ENCODE data around the gene SLC39A11.

DNA sequence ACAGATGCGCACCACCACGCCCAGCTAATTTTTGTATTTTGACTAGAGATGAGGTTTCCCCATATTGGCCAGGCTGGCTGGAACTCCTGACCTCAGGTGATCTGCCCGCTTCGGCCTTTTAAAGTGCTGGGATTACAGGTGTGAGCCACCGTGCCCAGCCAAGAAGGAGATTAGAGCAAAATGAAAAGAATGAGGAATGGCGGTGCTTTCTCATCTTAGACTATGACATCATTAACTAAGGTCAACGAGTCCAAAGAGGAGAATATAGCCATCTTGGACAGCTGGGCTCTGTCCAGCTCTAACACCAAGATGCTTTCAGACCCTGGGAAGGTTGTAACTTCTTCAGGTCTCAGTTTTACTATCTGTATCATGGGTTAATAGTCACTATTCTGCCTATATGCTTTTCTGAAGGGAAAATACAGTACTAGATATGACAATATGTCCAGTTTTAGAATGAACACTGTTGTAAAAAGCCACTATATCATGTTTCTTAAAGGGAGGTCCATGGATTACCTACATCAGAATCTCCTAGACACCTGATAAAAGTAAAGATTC is 76.7 kb downstream of the SLC39A11 start:
- TF ChIP-seq, protein P1, sequence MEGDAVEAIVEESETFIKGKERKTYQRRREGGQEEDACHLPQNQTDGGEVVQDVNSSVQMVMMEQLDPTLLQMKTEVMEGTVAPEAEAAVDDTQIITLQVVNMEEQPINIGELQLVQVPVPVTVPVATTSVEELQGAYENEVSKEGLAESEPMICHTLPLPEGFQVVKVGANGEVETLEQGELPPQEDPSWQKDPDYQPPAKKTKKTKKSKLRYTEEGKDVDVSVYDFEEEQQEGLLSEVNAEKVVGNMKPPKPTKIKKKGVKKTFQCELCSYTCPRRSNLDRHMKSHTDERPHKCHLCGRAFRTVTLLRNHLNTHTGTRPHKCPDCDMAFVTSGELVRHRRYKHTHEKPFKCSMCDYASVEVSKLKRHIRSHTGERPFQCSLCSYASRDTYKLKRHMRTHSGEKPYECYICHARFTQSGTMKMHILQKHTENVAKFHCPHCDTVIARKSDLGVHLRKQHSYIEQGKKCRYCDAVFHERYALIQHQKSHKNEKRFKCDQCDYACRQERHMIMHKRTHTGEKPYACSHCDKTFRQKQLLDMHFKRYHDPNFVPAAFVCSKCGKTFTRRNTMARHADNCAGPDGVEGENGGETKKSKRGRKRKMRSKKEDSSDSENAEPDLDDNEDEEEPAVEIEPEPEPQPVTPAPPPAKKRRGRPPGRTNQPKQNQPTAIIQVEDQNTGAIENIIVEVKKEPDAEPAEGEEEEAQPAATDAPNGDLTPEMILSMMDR (IDR thresholded peaks at IDR 0.05), result no peak
- no peak for TF ChIP-seq POLR2A (IDR thresholded peaks at IDR 0.05)

Data from body of pancreas (tissue), 4 donors.